Panc1 (cell line): Measurements from ENCODE around the gene MAML3. TPM values are rescaled to one million over a fixed set of nuclear protein-coding genes. Genes with fewer than 3 reads are reported as not detected.

ENCODE experiments used
- ATAC-seq: fragments of 200-7000 bp; cut with Tn5 transposase; 2 replicates; pipeline ENCODE4 v1.9.1; 2020; ENCODE audit warnings: mild to moderate bottlenecking, moderate library complexity
- BruUV-seq: library from RNA; stranded (reverse); fragments of 400-500 nt; replicated peaks from 2 replicates; lab custom pipeline; 2021; lab: Mats Ljungman, UMichigan
- CTCF ChIA-PET: fragments of 300-600 bp; sonication (Branson Sonifier 250); formaldehyde crosslinking; loops from one replicate; lab custom pipeline; 2022; ENCODE audit warnings: antibody characterized with exemption; lab: Charles Lee
- POLR2A ChIA-PET: fragments of 300-600 bp; sonication (Branson Sonifier 250); formaldehyde crosslinking; loops from one replicate; lab custom pipeline; 2022; ENCODE audit warnings: antibody characterized with exemption; lab: Charles Lee
- DNase-seq: peaks from one replicate; pipeline ENCODE4 v3.0.0-alpha.2; 2010; ENCODE audit warnings: low read depth, low spot score
- H3K27ac ChIP-seq: 2 replicates; pipeline ENCODE4 v1.5.1; 2011; ENCODE audit warnings: mild to moderate bottlenecking, low read length, inconsistent platforms
- H3K27me3 ChIP-seq: fragments of 200-500 bp; sonication (Bioruptor generic); 2 replicates; pipeline ENCODE4 v1.6.0; 2014; ENCODE audit warnings: low read length, inconsistent platforms; ENCODE audit not compliant: control insufficient read depth, insufficient read depth
- H3K36me3 ChIP-seq: fragments of 200-500 bp; sonication (Bioruptor generic); 2 replicates; pipeline ENCODE4 v1.5.1; 2014; ENCODE audit warnings: inconsistent platforms, mild to moderate bottlenecking, low read length, moderate library complexity; ENCODE audit not compliant: control insufficient read depth, insufficient read depth
- H3K4me1 ChIP-seq: 2 replicates; pipeline ENCODE4 v1.5.1; 2011; ENCODE audit warnings: inconsistent platforms, mild to moderate bottlenecking, low read length, moderate library complexity; ENCODE audit not compliant: control insufficient read depth, insufficient read depth
- H3K4me3 ChIP-seq, 2 experiments: 2 replicates each; pipeline ENCODE4 v1.5.1; 2011 to 2012; ENCODE audit warnings: low read depth in 2 of 2, low read length in 2 of 2, mild to moderate bottlenecking in 2 of 2, inconsistent platforms in 1 of 2, moderate library complexity in 1 of 2
- H3K9me3 ChIP-seq: fragments of 200-500 bp; sonication (Bioruptor generic); 2 replicates; pipeline ENCODE4 v1.5.1; 2014; ENCODE audit warnings: low read depth, mild to moderate bottlenecking, inconsistent platforms, low read length, moderate library complexity; ENCODE audit not compliant: control insufficient read depth, insufficient read depth
- POLR2AphosphoS5 ChIP-seq: IDR thresholded peaks from 2 replicates; pipeline ENCODE4 v1.6.1; 2012; ENCODE audit warnings: mild to moderate bottlenecking, low read depth, low read length, moderate library complexity
- SIN3A ChIP-seq: IDR thresholded peaks from 2 replicates; pipeline ENCODE4 v1.6.1; 2012; ENCODE audit warnings: low read depth, mild to moderate bottlenecking, low read length, moderate library complexity, borderline replicate concordance; ENCODE audit not compliant: insufficient read depth
- TCF7L2 ChIP-seq: IDR thresholded peaks from 2 replicates; pipeline ENCODE4 v1.6.1; 2011; ENCODE audit warnings: mild to moderate bottlenecking, low read depth, low read length, inconsistent platforms
- in situ Hi-C: cut with HindIII; loops from 2 replicates; pipeline ENCODE4 v1.10.0; 2016; ENCODE audit warnings: low sequenced_read_pairs, low pct_unique_long_range_greater_than_20kb
- intact Hi-C: fragments of 100-400 bp; cut with micrococcal nuclease; formaldehyde crosslinking; loops from one replicate; pipeline ENCODE4 v1.10.0; 2022; ENCODE audit not compliant: unreplicated experiment
- total RNA-seq: library from RNA; stranded (reverse); gene quantifications from one replicate; pipeline ENCODE4 v1.2.1, GENCODE V29; 2021; ENCODE audit not compliant: unreplicated experiment
- TF ChIP-seq, protein P1 (sequence below): fragments of 450-650 bp; IDR thresholded peaks from 2 replicates; pipeline ENCODE4 v1.5.1; 2017; ENCODE audit warnings: mild to moderate bottlenecking
- TF ChIP-seq, protein P2 (sequence below), 2 experiments: IDR thresholded peaks; 2 replicates each; pipeline ENCODE4 v1.6.1; 2011 to 2012; ENCODE audit warnings: low read depth in 2 of 2, control low read depth in 1 of 2, low read length in 1 of 2, mild to moderate bottlenecking in 1 of 2, moderate library complexity in 1 of 2; ENCODE audit not compliant: insufficient read depth in 1 of 2

MAML3 gene
- total RNA-seq, 1 experiment from 2014 or later, result 7.7 TPM

DNA sequence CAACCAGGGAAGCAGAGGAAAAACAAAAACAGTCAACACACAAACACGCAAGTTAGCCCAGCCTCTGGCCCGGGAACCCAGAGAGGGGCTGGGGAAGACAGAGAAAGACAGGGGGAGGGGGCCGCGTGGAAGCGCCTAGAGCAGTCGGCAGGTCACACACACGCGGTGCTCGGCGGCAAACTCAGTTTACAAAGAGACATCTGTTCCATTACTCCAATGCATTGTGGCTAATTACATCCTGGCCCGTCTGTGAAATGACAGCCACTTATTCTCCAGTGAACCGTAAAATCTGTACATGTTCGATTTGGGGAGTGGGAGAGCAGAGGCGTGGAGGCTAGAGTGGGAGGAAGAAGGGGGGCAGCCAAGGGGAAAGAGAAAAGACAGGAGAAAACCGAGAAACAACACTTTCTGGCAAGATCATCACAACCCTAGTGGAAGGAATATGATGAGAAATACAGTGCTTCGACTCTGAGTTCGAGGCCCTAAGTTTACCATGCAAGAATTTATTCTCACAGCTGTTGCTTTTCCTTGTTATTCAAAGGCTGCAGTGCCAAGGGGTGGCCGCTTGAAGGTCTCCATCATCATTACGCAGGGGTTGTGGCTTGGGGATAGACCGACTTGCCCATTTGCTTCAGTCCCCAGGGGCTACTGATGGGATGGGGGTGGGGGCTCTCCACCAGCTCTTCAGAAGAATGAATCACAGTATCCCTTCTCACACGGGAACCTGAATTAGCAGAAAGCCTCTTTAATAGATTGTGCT lies 320.7 kb downstream of the MAML3 start:
- Histone ChIP-seq H3K4me3 (no peak overlapping the region), H3K4me1 (no peaks in the 10 kb centered on the region), H3K9me3 (no peaks in the 10 kb centered on the region), H3K27me3 (no peaks in the 10 kb centered on the region), H3K27ac (no peak overlapping the region), H3K36me3 (no peaks in the 10 kb centered on the region)
- TF ChIP-seq TCF7L2, result no peak
- no peak for TF ChIP-seq POLR2AphosphoS5
- TF ChIP-seq, protein P1, sequence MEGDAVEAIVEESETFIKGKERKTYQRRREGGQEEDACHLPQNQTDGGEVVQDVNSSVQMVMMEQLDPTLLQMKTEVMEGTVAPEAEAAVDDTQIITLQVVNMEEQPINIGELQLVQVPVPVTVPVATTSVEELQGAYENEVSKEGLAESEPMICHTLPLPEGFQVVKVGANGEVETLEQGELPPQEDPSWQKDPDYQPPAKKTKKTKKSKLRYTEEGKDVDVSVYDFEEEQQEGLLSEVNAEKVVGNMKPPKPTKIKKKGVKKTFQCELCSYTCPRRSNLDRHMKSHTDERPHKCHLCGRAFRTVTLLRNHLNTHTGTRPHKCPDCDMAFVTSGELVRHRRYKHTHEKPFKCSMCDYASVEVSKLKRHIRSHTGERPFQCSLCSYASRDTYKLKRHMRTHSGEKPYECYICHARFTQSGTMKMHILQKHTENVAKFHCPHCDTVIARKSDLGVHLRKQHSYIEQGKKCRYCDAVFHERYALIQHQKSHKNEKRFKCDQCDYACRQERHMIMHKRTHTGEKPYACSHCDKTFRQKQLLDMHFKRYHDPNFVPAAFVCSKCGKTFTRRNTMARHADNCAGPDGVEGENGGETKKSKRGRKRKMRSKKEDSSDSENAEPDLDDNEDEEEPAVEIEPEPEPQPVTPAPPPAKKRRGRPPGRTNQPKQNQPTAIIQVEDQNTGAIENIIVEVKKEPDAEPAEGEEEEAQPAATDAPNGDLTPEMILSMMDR, result no peak
- TF ChIP-seq, protein P2, sequence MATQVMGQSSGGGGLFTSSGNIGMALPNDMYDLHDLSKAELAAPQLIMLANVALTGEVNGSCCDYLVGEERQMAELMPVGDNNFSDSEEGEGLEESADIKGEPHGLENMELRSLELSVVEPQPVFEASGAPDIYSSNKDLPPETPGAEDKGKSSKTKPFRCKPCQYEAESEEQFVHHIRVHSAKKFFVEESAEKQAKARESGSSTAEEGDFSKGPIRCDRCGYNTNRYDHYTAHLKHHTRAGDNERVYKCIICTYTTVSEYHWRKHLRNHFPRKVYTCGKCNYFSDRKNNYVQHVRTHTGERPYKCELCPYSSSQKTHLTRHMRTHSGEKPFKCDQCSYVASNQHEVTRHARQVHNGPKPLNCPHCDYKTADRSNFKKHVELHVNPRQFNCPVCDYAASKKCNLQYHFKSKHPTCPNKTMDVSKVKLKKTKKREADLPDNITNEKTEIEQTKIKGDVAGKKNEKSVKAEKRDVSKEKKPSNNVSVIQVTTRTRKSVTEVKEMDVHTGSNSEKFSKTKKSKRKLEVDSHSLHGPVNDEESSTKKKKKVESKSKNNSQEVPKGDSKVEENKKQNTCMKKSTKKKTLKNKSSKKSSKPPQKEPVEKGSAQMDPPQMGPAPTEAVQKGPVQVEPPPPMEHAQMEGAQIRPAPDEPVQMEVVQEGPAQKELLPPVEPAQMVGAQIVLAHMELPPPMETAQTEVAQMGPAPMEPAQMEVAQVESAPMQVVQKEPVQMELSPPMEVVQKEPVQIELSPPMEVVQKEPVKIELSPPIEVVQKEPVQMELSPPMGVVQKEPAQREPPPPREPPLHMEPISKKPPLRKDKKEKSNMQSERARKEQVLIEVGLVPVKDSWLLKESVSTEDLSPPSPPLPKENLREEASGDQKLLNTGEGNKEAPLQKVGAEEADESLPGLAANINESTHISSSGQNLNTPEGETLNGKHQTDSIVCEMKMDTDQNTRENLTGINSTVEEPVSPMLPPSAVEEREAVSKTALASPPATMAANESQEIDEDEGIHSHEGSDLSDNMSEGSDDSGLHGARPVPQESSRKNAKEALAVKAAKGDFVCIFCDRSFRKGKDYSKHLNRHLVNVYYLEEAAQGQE (IDR thresholded peaks at IDR 0.05; ENCODE audit: insufficient read depth in 1 of 2, low read depth in 2 of 2, low read length in 1 of 2), result no peak
- TF ChIP-seq SIN3A, result no peak
- in situ Hi-C loops, result no loop called here
- no peak for DNase-seq
- POLR2A ChIA-PET, result no interaction called here
- CTCF ChIA-PET, result no interaction called here
- intact Hi-C loops, result no loop called here
- no TSS peak for BruUV-seq
- no peak for ATAC-seq

DNA sequence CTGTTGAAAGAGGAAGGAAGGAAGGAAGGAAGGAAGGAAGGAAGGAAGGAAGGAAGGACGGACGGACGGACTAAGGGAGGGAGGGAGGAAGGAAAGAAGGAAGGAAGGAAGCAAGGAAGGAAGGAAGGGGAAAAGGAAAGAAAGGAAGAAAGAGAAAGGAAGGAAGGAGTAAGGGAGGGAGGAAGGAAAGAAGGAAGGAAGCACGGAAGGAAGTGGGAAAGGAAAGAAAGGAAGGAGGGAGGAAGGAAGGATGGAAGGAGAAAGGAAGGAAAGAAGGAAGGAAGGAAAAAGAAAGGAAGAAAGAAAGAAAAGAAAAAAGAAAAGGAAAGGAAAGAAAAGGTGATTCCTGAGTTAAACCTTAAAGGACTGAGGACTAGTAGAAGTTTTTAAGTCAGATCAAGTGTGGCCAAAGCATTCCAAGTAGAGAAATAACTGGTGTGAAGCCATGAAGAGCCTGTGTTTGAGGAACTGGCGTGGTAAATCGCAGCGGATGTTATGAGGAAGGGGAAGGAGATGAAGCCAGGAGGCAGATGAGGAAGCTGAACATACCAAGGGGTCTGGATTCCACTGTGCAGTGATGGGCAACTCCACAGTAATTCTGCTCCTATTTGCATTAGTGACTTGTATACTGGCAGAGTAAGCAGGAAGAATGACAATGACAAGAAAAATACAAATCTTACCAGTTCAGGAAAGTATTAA lies 324.9 kb downstream of the MAML3 start:
- TF ChIP-seq POLR2AphosphoS5 (no peak), TCF7L2 (no peak), SIN3A (no peak)
- TF ChIP-seq, protein P1, result no peak
- TF ChIP-seq, protein P2 (IDR thresholded peaks at IDR 0.05; ENCODE audit: insufficient read depth in 1 of 2, low read depth in 2 of 2, low read length in 1 of 2), result no peak
- no peaks in the 10 kb centered on the region for H3K9me3 ChIP-seq
- ChIA-PET CTCF (no interaction called here), POLR2A (no interaction called here)
- intact Hi-C loops (no loop called here), in situ Hi-C loops (no loop called here)
- no peak overlapping the region for H3K27ac ChIP-seq
- H3K27me3 ChIP-seq, result no peaks in the 10 kb centered on the region
- H3K4me3 ChIP-seq, result no peak overlapping the region
- ATAC-seq (no peak), DNase-seq (no peak)
- no peaks in the 10 kb centered on the region for H3K36me3 ChIP-seq
- no peaks in the 10 kb centered on the region for H3K4me1 ChIP-seq
- no TSS peak for BruUV-seq
